Testis (tissue), 3 donors: ENCODE results near the gene TOR1AIP2. TPM values are rescaled to one million over a fixed set of nuclear protein-coding genes. Genes with fewer than 3 reads are reported as not detected.
"Not testable (repeated sequence)": the region's sequence is repeated elsewhere in the genome, so short reads cannot be mapped to it uniquely, and the experiment has no call there.

Experiments used
- DNase-seq: peaks from one replicate; pipeline ENCODE4 v3.0.0-alpha.2; 2019
- H3K27ac ChIP-seq, 2 donors: fragments of 200-600 bp; sonication (generic); one replicate each; pipeline ENCODE4 v1.5.1; 2019
- H3K27me3 ChIP-seq: fragments of 200-600 bp; sonication (generic); one replicate; pipeline ENCODE4 v1.5.1; 2019
- H3K36me3 ChIP-seq: fragments of 200-600 bp; sonication (generic); one replicate; pipeline ENCODE4 v1.5.1; 2017; ENCODE audit warnings: low read depth; ENCODE audit errors: missing control alignments
- H3K4me1 ChIP-seq: fragments of 200-600 bp; sonication (generic); one replicate; pipeline ENCODE4 v1.5.1; 2019
- H3K4me3 ChIP-seq, 2 donors: fragments of 200-600 bp; sonication (generic); one replicate each; pipeline ENCODE4 v1.5.1; 2017 to 2019
- H3K9me3 ChIP-seq: fragments of 200-600 bp; sonication (generic); one replicate; pipeline ENCODE4 v1.5.1; 2017
- POLR2A ChIP-seq: fragments of 450-650 bp; IDR thresholded peaks from one replicate; pipeline ENCODE4 v1.6.1; 2017; ENCODE audit warnings: antibody characterized with exemption, mild to moderate bottlenecking, moderate library complexity
- WGBS, 2 donors: methylation state at CpG; one replicate each; pipeline ENCODE4 v1.1.5; 2018; 5-methylcytosine and 5-hydroxymethylcytosine counted together
- intact Hi-C: fragments of 100-400 bp; cut with DNase I; formaldehyde crosslinking; loops from one replicate; pipeline ENCODE4 v1.15.1; 2023; ENCODE audit warnings: low total_unique reads
- polyA plus RNA-seq: library from polyadenylated mRNA; stranded (reverse); fragments of 350-450 nt; fragmentation: Illumina TruSeq; extraction: RNeasy Lipid Tissue Mini Kit (QIAGEN cat#74804); gene quantifications from one replicate; pipeline ENCODE4 v1.2.3, GENCODE V29; 2014; ENCODE audit warnings: low read depth, low replicate concordance; ENCODE audit not compliant: insufficient read depth
- total RNA-seq, 2 donors: library from RNA; depleted of rRNA; stranded (reverse); fragments of >200 nt; gene quantifications; one replicate each; pipeline ENCODE4 v1.2.3, GENCODE V29; 2016
- TF ChIP-seq, protein P1 (sequence below), 3 experiments: fragments of 450-650 bp in 2 of 3; fragments of 200-600 bp in 1 of 3; sonication (generic) in 1 of 3; IDR thresholded peaks; one replicate each; pipeline ENCODE4 v1.5.1; 2016 to 2019; ENCODE audit warnings: antibody characterized with exemption in 3 of 3, mild to moderate bottlenecking in 2 of 3, moderate library complexity in 1 of 3

The TOR1AIP2 gene
- total and polyA plus RNA-seq, 3 donors from 2014 or later, result 25.9 to 90.4 (median 71.5) TPM

- Histone ChIP-seq H3K4me3 (no peak overlapping the region), H3K36me3 (peaks cover 4% of the 10 kb centered on the region), H3K27me3 (no peaks in the 10 kb centered on the region), H3K27ac (no peak overlapping the region), H3K4me1 (no peaks in the 10 kb centered on the region), H3K9me3 (no peaks in the 10 kb centered on the region)
- 87 to 93% methylated on average over 4 of the region's 4 CpGs for WGBS, 2 donors
- DNase-seq, result no peak
- TF ChIP-seq, protein P1, sequence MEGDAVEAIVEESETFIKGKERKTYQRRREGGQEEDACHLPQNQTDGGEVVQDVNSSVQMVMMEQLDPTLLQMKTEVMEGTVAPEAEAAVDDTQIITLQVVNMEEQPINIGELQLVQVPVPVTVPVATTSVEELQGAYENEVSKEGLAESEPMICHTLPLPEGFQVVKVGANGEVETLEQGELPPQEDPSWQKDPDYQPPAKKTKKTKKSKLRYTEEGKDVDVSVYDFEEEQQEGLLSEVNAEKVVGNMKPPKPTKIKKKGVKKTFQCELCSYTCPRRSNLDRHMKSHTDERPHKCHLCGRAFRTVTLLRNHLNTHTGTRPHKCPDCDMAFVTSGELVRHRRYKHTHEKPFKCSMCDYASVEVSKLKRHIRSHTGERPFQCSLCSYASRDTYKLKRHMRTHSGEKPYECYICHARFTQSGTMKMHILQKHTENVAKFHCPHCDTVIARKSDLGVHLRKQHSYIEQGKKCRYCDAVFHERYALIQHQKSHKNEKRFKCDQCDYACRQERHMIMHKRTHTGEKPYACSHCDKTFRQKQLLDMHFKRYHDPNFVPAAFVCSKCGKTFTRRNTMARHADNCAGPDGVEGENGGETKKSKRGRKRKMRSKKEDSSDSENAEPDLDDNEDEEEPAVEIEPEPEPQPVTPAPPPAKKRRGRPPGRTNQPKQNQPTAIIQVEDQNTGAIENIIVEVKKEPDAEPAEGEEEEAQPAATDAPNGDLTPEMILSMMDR (IDR thresholded peaks at IDR 0.05), result no peak
- TF ChIP-seq POLR2A, result no peak
- intact Hi-C loops, result no loop called here
These were observed 20.6 kb downstream of the TOR1AIP2 start for GRCh38 chr1:179857009-179857408.

DNA sequence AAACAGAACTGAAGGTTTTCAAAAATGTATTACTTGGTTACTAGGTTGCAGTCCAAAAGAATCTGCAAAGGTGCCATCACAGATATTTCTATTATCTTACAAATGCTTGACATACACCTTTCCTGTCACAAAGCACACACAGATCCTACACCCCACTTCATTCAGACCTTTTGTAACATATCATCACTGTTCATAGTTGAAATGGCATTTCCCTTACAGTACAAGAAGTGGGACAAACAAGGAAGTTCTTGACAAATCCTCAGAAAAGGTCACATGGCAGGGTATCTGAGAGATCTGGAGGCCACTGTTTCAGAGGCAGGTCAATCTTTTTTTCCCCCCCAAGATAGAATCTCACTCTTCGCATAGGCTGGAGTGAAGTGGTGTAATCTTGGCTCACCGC, 21.3 kb downstream of the TOR1AIP2 start:
- Histone ChIP-seq H3K4me3 (no peak overlapping the region), H3K36me3 (peaks cover 4% of the 10 kb centered on the region), H3K9me3 (no peaks in the 10 kb centered on the region), H3K4me1 (no peaks in the 10 kb centered on the region), H3K27ac (no peak overlapping the region), H3K27me3 (no peaks in the 10 kb centered on the region)
- TF ChIP-seq, protein P1 (IDR thresholded peaks at IDR 0.05), result no peak
- no peak for TF ChIP-seq POLR2A
- DNase-seq, result no peak
- intact Hi-C loops, result no loop called here
- WGBS, 2 donors, result 91 to 100% methylated on average over 2 of the region's 2 CpGs

DNA sequence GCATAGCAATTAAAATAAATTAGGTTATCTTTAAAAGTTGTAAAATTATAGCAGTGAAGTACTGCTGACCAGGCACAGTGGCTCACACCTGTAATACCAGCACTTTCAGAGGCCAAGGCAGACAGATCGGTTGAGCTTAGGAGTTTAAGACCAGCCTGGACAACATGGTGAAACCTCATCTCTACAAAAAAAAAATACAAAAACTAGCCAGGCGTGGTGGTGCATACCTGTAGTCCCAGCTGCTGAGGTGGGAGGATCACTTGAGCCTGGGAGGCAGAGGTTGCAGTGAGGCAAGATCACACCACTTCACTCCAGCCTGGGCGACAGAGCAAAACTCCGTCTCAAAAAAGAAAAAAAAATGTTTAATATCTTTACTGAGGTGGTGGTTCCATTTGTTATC, 21.8 kb downstream of the TOR1AIP2 start:
- WGBS, 2 donors, result 92 to 94% methylated on average over 4 of the region's 4 CpGs
- H3K27ac ChIP-seq, H3K4me1 ChIP-seq, DNase-seq, H3K9me3 ChIP-seq, H3K27me3 ChIP-seq, H3K36me3 ChIP-seq, intact Hi-C loops, H3K4me3 ChIP-seq: not testable (repeated sequence)

DNA sequence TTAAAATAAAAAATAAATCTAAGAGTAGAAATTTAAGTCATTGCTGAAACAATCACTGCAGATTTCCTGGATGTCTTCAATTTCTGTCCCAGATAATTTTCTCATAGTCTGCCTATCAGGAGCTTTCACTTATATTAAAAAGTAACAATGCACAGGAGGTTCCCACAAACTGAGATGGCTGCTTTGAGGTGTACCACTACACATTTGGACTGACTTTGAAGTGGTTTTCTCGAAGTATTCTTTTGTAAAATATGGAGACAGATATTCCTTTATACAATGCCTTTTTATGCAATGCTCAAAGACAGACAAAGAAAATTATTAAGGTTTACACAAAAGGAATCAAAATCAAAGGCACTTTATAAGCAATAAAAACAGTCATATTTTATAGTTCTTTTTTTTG, 24.5 kb downstream of the TOR1AIP2 start:
- 83 to 93% methylated on average over 1 of the region's 1 CpG for WGBS, 2 donors
- peaks cover 4% of the 10 kb centered on the region for H3K36me3 ChIP-seq
- no peaks in the 10 kb centered on the region for H3K9me3 ChIP-seq
- intact Hi-C loops, result no loop called here
- H3K4me1 ChIP-seq, result no peaks in the 10 kb centered on the region
- H3K27me3 ChIP-seq, result no peaks in the 10 kb centered on the region
- TF ChIP-seq, protein P1 (IDR thresholded peaks at IDR 0.05), result no peak
- no peak for TF ChIP-seq POLR2A
- no peak for DNase-seq
- no peak overlapping the region for H3K4me3 ChIP-seq
- no peak overlapping the region for H3K27ac ChIP-seq

GRCh38 chr1:179848233-179848632, 29.4 kb downstream of the TOR1AIP2 start:
- H3K27ac ChIP-seq, result no peak overlapping the region
- no peak for TF ChIP-seq POLR2A
- TF ChIP-seq, protein P1 (IDR thresholded peaks at IDR 0.05), result no peak
- H3K36me3 ChIP-seq, result no peaks in the 10 kb centered on the region
- H3K4me1 ChIP-seq, result no peaks in the 10 kb centered on the region
- intact Hi-C loops, result no loop called here
- DNase-seq, result no peak
- no peaks in the 10 kb centered on the region for H3K9me3 ChIP-seq
- no peaks in the 10 kb centered on the region for H3K27me3 ChIP-seq
- 80 to 81% methylated on average over 3 of the region's 3 CpGs for WGBS, 2 donors
- no peak overlapping the region for H3K4me3 ChIP-seq
